Measurements from ENCODE around the gene ZNF302. TPM values are rescaled to one million over a fixed set of nuclear protein-coding genes. Genes with fewer than 3 reads are reported as not detected.
"Not testable (repeated sequence)": the region's sequence is repeated elsewhere in the genome, so short reads cannot be mapped to it uniquely, and the experiment has no call there.

ZNF302 gene
- total RNA-seq, 1 donor from 2014 or later, result 41.1 TPM

DNA sequence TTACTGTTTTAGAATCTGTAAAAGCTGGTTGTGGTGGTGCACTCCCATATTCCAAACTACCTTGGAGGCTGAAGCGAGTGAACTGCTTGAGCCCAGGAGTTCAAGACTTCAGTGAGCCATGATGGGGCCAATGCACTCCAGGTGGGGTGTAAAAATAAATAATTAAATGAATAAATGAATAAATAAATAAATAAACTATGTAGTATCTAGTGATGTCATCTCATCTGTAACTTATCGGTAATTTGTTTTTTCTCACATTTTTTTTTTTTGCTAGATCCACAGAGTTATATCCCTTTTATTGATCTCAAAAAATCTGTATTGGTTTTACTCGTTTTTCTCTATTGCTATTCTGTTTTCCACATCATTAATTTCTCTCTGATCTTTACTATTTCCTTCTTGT is 5.5 kb upstream of the ZNF302 start:
- DNase-seq (ENCODE audit: low spot score), result no peak

- no peak for DNase-seq (ENCODE audit: low spot score)
These were observed 3.9 kb upstream of the ZNF302 start for GRCh38 chr19:34673590-34673989.

- DNase-seq (ENCODE audit: low spot score), result no peak
These were observed 2.2 kb upstream of the ZNF302 start for GRCh38 chr19:34675250-34675649.

GRCh38 chr19:34675919-34676318 is 1.6 kb upstream of the ZNF302 start:
- DNase-seq (ENCODE audit: low spot score), result no peak

DNA sequence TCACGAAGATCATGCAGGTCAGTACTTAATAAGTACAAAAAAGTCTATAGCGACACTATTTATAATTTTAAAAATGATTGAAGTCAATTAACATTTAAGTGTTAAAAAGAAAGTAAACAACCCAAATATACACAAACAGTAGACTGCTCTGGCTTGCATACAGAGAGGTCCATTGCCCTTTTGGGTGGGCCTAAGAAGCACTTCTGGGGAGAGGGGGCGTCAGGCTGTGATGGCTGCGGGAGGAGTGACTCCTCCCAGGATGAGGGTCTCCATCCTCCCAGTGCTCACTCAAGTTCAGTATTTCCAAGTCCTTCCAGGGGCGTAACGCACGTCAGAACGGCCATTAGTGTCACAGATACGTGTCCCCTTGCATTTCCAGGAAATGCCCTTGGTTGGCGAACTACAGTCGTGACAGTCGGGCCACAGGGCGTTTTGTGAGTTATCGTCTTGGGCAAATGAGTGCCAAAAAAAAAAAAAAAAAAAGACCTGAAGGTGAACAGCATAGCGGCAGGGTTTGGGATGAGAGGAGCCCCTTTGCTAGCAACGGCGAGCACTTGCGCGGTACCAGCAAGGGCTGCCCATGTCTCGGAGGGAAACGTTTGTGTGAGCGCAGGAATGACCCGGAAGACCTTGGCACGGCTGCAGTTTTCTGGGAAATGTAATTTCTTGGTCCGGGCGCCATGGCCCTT is 637 bp upstream of the ZNF302 start, which contains the start of gene SCGB2B2:
TSS of gene SCGB2B2 (minus strand) at position 463 of the 689 bp plus-strand sequence. CDS start 82,596 bp downstream, outside the sequence.
- peak; percentile 85 for DNase-seq (ENCODE audit: low spot score)

DNA sequence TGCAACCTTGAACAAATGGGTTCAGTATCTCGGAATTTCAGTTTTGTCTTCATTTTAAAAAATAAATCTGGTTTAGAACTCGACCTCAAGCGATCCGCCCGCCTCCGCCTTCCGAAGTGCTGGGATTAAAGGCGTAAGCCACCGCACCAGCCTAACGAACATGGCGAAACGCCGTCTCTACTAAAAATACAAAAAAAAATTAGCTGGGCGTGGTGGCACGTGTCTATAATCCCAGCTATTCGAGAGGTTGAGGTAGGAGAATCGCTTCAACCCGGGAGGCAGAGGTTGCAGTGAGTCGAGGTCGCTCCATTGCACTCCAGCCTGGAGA is 571 bp downstream of the ZNF302 start:
- DNase-seq (ENCODE audit: low spot score), result no peak

- no peak for DNase-seq (ENCODE audit: low spot score)
These were observed 943 bp downstream of the ZNF302 start for GRCh38 chr19:34678421-34678820.

DNA sequence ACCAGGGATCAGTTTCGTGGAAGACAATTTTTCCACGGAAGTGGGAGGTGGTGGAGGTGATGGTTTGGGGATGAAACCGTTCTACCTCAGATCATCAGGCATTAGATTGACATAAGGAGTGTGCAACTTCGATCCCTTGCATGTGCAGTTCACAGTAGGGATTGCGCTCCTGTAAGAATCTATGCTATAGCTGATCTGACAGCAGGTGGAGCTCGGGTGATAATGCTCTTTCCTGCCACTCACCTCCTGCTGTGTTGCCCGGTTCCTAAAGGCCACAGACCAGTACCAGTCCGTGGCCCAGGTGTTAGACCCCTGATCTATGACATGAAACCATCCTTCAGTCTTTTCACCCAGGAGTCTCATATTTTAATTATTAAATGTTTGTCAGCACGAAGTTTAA is 4.0 kb downstream of the ZNF302 start:
- DNase-seq (ENCODE audit: low spot score), result no peak

- DNase-seq (ENCODE audit: low spot score), result not testable (repeated sequence)
These were observed 7.8 kb downstream of the ZNF302 start for GRCh38 chr19:34685266-34685665.

DNA sequence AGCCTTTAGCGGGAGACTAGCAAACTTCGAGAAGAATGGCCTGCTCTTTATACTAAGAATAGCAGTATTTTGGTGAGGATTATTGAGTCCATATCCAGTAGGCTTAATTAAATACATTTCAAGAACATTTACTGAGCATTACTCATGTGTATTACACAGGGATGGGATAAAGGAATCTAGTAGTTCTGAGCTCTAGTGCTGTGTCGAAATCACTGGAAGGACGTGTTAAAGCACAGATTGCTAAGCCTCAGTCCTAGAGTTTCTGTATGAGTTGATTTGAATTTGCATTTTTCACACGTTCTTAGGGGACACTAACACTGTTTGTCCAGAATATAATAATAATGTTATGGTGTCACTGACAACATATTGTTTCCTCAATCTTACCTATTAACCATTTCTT is 9.0 kb downstream of the ZNF302 start:
- no peak for DNase-seq (ENCODE audit: low spot score)

DNA sequence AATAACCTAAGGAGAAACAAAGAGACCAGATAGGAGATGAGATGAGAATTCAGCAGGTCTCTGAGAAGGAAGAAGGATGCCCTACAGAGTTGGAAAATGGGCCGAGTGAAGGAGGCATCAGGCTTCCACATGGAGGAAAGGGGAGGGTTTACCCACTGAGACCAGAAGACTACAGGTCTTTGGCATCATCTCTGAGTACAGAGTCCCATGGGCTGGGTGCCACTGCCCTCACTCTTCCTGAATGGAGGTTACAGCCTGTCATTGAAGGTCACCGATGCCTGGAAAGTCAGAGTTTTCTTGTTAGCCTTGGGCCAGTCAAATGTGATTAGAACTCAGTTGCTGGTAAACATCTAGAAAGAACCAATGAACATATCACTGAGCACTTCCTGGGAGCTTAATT is 9.9 kb downstream of the ZNF302 start:
- DNase-seq (ENCODE audit: low spot score), result no peak

DNA sequence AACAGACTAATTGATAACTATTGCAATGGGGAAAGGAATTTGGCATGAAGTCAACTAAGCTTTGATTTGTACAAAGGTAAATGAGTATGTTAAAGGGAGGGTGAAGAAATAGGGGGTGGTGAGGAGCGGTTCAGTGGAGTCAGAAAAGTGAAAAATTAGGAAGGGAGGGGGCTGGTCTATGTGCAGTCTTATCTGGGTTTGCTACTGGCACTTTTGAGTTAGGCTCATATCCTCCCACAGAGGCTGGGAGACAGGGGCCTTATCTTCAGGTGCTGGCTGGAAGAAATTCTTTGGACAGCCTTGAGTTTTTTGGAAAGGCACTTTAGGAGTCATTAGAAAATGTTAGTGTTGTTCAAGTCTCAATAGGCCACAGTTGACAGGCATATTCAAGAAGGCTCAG is 11.1 kb downstream of the ZNF302 start:
- DNase-seq (ENCODE audit: low spot score), result no peak

DNA sequence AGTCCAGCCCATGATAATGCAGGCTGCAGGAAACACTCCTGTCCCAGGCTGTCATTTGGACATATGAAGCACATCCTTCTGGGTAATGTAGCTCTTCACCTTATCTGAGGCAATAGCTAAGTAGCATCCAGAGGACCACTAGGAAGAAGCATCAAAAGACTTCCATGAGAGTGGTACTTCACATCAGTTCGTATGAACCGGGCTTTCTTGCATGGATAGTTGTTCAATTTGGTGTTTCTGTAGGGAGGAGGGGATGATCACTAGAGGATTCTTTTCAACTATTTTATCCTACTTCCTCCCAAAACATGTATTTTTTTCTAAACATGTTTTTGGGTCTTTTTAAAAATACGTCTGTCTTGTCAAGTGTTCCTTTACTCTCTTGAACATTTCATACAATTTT is 12.9 kb downstream of the ZNF302 start:
- DNase-seq (ENCODE audit: low spot score), result no peak

- DNase-seq (ENCODE audit: low spot score), result no peak
These were observed 15.1 kb downstream of the ZNF302 start for GRCh38 chr19:34692549-34692948.

GRCh38 chr19:34707661-34708060 is 30.2 kb downstream of the ZNF302 start:
- DNase-seq (ENCODE audit: low spot score), result no peak

DNA sequence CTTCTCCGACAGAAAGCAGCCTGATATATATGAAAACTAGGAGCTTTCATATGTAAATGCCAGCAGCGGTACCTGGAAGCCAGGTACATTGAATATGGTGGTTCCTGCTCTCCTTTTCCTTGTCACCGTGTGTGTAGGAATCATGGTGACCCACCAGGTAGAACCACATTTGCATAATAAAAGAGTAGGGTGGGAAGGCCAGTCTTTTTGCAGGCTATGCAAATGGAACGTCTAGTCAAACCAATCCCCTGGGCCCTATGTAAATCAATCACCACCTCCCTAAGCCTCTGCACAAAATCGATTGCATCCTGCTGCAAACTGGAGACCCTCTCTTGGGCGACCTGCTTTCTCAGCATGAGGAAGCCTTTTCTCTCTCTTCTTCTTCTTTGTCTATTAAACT is 34.4 kb downstream of the ZNF302 start:
- DNase-seq (ENCODE audit: low spot score), result no peak

- DNase-seq (ENCODE audit: low spot score), result peak; percentile 69
These were observed 35.1 kb downstream of the ZNF302 start for GRCh38 chr19:34712395-34713261.

GRCh38 chr19:34713262-34713637 is 35.8 kb downstream of the ZNF302 start:
- no peak for DNase-seq (ENCODE audit: low spot score)

DNA sequence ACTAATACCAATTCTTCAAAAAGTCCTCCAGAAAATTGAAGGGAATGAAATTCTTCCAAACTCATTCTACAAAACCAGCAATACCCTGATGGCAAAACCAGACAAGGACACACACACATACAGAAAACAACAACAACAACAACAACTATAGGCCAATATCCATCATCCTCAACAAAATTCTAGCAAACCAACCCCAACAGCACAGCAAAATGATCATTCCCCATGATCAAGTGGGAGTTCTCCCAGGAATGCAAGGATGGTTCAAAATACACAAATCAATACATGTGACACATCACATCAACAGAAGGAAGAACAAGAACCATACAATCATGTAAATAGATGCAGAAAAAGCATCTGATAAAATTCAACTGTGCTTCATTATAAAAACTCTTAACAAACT is 37.9 kb downstream of the ZNF302 start:
- DNase-seq (ENCODE audit: low spot score), result no peak

DNA sequence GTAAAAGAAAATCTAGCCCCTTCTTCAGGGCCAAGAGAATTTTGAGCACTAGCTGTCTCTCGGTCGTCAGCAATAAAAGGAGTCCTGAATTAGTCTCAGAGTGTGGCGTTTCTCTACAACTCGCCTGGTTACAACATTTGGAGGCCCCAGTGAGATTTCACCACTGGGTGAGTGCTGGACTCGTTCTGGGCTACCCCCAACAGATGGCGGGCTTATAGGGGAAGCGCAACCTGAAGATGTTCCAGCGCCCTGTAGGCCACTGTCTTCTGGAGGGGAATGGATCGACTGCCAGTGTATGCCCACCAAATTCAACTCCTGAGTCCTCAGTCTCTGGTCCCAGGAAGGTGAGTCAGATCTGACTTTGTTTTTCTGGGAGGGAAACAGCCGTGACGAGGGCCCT is 44.9 kb downstream of the ZNF302 start:
- DNase-seq (ENCODE audit: low spot score), result no peak

GRCh38 chr19:34725400-34725799 is 47.9 kb downstream of the ZNF302 start:
- no peak for DNase-seq (ENCODE audit: low spot score)

DNA sequence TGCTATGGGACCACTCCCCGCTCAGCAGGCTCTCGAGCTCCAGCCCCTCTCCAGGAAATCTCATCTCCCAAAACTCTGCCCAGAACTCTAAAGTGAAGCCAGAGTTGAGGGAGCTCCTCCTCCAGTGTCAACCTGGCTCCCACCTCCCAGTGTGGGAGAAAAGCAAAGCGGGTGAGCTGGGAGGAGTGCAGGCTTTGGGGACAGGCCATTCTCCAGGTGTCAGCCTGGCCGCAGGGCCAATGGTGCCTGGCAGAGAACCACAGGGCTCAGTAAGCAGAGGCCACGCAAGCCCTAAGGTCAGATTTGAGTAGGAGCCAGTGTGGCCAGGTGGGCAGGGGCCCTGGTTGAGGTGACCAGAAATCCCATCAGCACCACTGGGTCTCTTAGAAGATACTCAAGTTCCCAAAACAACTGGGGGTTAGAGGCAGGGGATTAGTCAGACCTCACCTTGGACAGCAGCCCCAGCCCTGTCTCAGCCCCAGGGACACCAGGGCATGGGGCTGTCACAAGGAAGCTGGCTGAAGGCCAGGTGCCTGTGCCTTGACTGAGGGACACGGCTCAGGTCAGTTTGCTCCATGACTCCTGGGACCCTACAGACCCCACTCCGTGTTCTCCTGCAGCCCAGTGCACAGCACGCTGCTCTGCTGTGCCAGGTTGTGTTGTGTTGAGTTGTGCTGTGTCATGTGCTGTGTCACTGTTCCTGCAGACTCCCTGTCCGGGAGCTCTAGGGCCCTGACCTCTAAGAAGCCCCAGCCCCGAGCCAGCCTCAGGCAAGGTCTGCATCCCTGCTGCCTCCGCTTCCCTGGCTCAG is 53.7 kb downstream of the ZNF302 start:
- DNase-seq (ENCODE audit: low spot score), result no peak

Data from ureter (tissue), 1 donor.